Measurements from ENCODE around the gene HS3ST3B1. TPM values are rescaled to one million over a fixed set of nuclear protein-coding genes. Genes with fewer than 3 reads are reported as not detected.

HS3ST3B1 gene
- total and polyA plus RNA-seq, 8 donors: 0.81 to 3.6 (median 1.6) TPM; not detected in 2

DNA sequence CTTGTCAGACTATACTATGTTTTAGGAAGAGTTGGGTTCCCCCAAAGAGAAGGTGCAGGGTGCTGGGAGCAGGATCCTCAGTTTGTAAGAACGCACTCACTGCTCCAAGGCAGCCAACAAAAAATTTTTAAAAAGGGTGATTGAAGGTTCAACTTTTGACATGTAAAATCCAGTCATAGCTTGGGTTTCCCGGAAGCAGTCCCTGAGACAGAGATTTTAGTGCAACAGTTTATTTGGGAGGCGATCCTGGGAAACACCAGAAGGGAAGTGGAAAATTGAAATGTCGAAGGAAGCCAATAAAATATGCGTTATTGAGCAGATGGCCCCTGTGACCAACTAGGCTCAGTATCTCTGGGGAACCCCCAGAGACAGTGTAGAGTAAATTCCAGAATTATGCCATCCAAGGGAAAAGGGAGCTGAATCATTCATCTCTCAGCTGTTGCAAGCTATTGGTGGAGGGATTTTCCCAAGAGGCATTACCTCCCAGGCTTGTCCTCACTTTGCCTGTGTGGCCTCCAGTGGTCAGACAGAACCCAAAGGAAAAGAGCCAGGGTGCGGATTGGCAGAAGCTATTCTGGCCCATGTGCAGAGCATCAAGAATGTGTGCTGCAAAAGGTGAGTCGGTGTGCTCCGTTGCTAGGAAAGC is 72.9 kb downstream of the HS3ST3B1 start:
- DNase-seq: no peak
- Histone ChIP-seq H3K36me3 (no peaks in the 10 kb centered on the region), H3K4me3 (no peak overlapping the region), H3K4me1 (no peaks in the 10 kb centered on the region), H3K9me3 (no peaks in the 10 kb centered on the region), H3K27me3 (peaks cover 0 to 12% (median 0%) of the 10 kb centered on the region in 3 donors), H3K27ac (no peak overlapping the region)
- 55 to 74% (median 68%) methylated on average over 8 of the region's 8 CpGs for WGBS, 5 donors
- TF ChIP-seq POLR2AphosphoS5 (IDR thresholded peaks at IDR 0.05) (no peak), EP300 (IDR thresholded peaks at IDR 0.05) (no peak), POLR2A (IDR thresholded peaks at IDR 0.05) (no peak)
- TF ChIP-seq, protein P1, sequence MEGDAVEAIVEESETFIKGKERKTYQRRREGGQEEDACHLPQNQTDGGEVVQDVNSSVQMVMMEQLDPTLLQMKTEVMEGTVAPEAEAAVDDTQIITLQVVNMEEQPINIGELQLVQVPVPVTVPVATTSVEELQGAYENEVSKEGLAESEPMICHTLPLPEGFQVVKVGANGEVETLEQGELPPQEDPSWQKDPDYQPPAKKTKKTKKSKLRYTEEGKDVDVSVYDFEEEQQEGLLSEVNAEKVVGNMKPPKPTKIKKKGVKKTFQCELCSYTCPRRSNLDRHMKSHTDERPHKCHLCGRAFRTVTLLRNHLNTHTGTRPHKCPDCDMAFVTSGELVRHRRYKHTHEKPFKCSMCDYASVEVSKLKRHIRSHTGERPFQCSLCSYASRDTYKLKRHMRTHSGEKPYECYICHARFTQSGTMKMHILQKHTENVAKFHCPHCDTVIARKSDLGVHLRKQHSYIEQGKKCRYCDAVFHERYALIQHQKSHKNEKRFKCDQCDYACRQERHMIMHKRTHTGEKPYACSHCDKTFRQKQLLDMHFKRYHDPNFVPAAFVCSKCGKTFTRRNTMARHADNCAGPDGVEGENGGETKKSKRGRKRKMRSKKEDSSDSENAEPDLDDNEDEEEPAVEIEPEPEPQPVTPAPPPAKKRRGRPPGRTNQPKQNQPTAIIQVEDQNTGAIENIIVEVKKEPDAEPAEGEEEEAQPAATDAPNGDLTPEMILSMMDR (IDR thresholded peaks at IDR 0.05): no peak
- intact Hi-C loops (cut with DNase I; ENCODE audit: low total_unique reads): no loop called here

DNA sequence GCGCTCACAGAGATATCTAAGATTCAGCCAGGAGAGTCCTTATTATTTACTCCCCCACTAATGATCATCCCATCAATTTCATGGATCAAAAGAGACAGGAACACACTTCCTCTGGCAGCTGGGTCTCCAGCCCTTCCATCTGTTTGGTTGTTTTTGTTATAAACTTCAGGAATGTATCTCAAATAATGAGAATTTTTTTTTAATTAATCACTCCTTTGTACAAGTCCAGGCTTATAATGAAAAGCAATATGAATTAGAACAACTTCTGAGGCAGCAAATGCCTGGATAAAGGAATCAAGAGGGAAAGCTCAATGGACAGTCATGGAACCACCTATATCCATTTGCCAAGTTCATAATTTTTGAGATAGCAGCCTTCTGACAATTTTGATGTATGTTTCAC is 73.4 kb downstream of the HS3ST3B1 start:
- H3K4me1 ChIP-seq: no peaks in the 10 kb centered on the region
- TF ChIP-seq POLR2AphosphoS5 (IDR thresholded peaks at IDR 0.05) (no peak), POLR2A (IDR thresholded peaks at IDR 0.05) (no peak)
- TF ChIP-seq, protein P1 (IDR thresholded peaks at IDR 0.05): no peak
- no peaks in the 10 kb centered on the region for H3K9me3 ChIP-seq
- H3K27ac ChIP-seq: no peak overlapping the region
- no peaks in the 10 kb centered on the region for H3K36me3 ChIP-seq
- H3K27me3 ChIP-seq: peaks cover 0 to 12% (median 0%) of the 10 kb centered on the region in 3 donors
- no peak overlapping the region for H3K4me3 ChIP-seq
- intact Hi-C loops (cut with DNase I; ENCODE audit: low total_unique reads): no loop called here
- WGBS, 5 donors: 89 to 100% (median 94%) methylated on average over 1 of the region's 1 CpG
- DNase-seq: no peak

DNA sequence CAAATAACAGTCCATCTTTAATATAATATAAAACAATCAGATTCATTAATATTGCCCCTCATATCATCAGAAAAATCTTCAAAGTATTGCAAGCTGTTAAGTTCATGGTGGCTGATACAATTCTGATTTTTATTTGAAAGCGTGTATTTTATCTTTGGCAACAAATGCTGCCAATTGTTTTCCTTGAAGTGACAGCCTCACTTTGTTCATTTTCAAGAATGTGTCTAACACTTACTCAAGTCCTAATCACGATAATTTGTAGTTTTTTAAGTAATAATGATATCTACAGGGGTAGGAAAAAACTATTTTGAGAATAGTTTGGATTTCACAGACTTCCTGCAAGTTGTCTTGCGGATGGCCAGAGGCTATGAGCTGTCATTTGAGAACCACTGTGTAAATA is 75.8 kb downstream of the HS3ST3B1 start:
- peaks cover 0 to 12% (median 0%) of the 10 kb centered on the region in 3 donors for H3K27me3 ChIP-seq
- no peaks in the 10 kb centered on the region for H3K36me3 ChIP-seq
- DNase-seq: no peak
- TF ChIP-seq, protein P1 (IDR thresholded peaks at IDR 0.05): no peak
- TF ChIP-seq POLR2A (IDR thresholded peaks at IDR 0.05) (no peak), EP300 (IDR thresholded peaks at IDR 0.05) (no peak), POLR2AphosphoS5 (IDR thresholded peaks at IDR 0.05) (no peak)
- no peak overlapping the region for H3K4me3 ChIP-seq
- WGBS, 5 donors: 54 to 70% (median 64%) methylated on average over 3 of the region's 3 CpGs
- no peaks in the 10 kb centered on the region for H3K9me3 ChIP-seq
- intact Hi-C loops (cut with DNase I; ENCODE audit: low total_unique reads): no loop called here
- H3K27ac ChIP-seq: no peak overlapping the region
- no peaks in the 10 kb centered on the region for H3K4me1 ChIP-seq

DNA sequence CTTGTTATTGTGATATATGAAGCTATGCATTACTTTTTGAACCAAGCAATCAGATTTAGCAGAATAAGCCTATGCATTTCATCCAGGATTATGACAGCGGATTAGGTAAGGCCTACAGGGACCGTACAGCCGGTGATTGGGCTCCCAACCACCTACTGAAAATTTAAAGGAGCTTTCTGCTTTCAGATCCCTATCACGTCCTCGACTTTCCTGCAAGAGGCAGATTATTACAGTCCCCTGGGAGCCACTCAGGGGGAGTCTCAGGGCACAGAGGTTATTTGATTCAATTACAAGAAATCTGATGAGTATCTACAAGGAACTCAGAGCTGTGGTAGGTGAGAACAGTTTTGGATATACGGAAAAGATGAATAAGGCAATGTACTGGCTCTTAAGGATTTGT is 80.7 kb downstream of the HS3ST3B1 start:
- no peak overlapping the region for H3K27ac ChIP-seq
- TF ChIP-seq EP300 (IDR thresholded peaks at IDR 0.05) (no peak), POLR2AphosphoS5 (IDR thresholded peaks at IDR 0.05) (no peak), POLR2A (IDR thresholded peaks at IDR 0.05) (no peak)
- TF ChIP-seq, protein P1 (IDR thresholded peaks at IDR 0.05): no peak
- H3K27me3 ChIP-seq: no peaks in the 10 kb centered on the region
- no peak for DNase-seq
- WGBS, 5 donors: 80 to 92% (median 84%) methylated on average over 6 of the region's 6 CpGs
- no peaks in the 10 kb centered on the region for H3K9me3 ChIP-seq
- no peaks in the 10 kb centered on the region for H3K4me1 ChIP-seq
- H3K36me3 ChIP-seq: no peaks in the 10 kb centered on the region
- intact Hi-C loops (cut with DNase I; ENCODE audit: low total_unique reads): no loop called here
- no peak overlapping the region for H3K4me3 ChIP-seq
